Measurements from ENCODE around the gene MAGEA11.

DNA sequence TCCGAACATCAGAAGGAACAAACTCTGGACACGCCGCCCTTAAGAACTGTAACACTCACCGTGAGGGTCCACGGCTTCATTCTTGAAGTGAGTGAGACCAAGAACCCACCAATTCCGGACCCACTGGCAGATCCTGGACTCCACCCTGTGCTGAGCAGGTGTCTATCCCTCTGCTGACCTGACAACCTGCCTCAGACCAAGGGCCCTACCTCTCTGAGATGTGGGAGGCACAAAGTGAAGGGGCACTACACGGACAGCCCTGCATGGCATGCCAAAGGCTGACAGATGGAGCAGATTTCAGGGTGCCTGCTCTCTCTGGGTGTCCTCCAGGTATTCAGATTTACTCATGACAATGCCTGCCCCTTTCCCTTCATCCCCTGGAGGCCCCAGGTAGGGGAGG, 48.0 kb downstream of the MAGEA11 start:
- TF ChIP-seq, protein P1, sequence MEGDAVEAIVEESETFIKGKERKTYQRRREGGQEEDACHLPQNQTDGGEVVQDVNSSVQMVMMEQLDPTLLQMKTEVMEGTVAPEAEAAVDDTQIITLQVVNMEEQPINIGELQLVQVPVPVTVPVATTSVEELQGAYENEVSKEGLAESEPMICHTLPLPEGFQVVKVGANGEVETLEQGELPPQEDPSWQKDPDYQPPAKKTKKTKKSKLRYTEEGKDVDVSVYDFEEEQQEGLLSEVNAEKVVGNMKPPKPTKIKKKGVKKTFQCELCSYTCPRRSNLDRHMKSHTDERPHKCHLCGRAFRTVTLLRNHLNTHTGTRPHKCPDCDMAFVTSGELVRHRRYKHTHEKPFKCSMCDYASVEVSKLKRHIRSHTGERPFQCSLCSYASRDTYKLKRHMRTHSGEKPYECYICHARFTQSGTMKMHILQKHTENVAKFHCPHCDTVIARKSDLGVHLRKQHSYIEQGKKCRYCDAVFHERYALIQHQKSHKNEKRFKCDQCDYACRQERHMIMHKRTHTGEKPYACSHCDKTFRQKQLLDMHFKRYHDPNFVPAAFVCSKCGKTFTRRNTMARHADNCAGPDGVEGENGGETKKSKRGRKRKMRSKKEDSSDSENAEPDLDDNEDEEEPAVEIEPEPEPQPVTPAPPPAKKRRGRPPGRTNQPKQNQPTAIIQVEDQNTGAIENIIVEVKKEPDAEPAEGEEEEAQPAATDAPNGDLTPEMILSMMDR (IDR thresholded peaks at IDR 0.05): no peak
- TF ChIP-seq POLR2AphosphoS5 (IDR thresholded peaks at IDR 0.05): no peak
- no peak for TF ChIP-seq POLR2A (IDR thresholded peaks at IDR 0.05)
- no peak for TF ChIP-seq EP300 (IDR thresholded peaks at IDR 0.05)
